Stimulated activated CD8-positive, alpha-beta memory T cell treated with anti-CD3 and anti-CD28 coated beads, Interleukin-4, amount 100 ng/mL, for 48 hours (primary cell): ENCODE measurements around the gene XRRA1.

Source experiments
- DNase-seq: peaks from one replicate; pipeline ENCODE4 v3.0.0-alpha.2; 2020

Gene XRRA1

DNA sequence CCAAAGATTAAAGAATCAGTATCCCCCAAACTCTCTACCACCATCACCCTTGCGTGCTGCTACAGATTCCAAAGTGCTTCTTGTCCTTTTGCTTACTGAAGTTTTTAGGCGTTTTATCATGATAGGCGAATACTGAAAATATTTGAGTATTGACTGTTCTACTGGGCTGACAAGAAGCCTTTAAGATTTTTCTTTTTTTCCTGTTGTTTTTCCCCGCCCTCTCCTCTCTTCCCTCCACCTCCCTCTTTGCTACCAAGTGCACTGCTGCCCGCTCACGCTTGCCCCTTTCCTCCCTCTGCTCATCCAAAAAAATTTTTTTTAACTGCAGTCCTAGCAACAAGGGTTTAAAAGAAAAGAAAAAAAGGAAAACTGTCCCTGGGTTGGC lies 854 bp upstream of the XRRA1 start:
- no peak for DNase-seq

DNA sequence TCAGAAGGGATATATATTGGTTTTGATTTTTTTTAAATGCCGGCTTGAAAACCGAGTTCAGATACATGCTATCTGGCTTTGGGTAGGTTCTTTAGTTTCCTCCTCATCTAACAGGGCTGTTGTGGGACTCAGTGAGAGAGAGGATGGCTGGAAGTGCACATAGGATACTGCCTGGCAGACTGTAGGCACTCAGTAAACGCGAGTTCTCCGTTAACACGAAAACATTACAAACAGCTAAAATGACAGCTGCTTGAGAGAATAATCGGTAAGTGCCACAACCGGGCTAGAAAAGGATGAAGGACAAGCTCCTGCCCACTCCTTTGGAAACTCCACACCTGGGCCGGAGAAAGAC lies 369 bp downstream of the XRRA1 start:
- no peak for DNase-seq

DNA sequence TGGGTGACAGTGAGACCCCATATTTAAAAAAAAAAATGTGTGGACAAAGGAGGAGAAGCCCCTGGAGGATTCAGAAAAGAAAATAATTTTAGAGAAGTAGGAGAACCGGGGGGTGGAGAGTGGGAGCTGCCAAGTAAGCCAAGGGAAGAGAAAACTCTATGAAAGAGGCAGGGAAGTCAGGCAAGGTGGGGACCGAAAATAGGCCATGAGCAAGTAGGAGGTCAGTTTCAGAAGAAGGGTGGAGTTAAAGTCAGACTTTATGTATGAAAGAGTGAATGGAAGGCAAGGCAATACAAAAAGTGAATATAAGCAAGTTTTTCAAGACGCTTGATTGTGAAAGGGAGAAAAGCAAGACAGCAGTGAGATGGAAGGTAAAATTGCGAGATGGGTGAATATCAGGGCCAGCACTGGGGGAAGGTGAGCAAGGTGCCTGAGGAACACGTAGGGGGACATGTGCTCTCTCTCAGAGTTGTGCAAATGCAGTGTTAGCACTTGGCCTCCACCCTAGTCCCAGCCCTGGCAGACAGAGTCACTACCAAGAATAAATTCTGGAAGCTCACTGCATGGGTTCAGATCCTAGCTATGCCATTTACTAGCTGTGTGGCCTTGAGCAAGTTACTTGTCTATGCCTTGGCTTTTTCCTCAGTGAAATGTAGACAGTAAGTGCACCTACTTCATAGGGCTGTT lies 6.7 kb downstream of the XRRA1 start:
- no peak for DNase-seq

GRCh38 chr11:74941492-74941891 lies 7.4 kb downstream of the XRRA1 start:
- DNase-seq = no peak

DNA sequence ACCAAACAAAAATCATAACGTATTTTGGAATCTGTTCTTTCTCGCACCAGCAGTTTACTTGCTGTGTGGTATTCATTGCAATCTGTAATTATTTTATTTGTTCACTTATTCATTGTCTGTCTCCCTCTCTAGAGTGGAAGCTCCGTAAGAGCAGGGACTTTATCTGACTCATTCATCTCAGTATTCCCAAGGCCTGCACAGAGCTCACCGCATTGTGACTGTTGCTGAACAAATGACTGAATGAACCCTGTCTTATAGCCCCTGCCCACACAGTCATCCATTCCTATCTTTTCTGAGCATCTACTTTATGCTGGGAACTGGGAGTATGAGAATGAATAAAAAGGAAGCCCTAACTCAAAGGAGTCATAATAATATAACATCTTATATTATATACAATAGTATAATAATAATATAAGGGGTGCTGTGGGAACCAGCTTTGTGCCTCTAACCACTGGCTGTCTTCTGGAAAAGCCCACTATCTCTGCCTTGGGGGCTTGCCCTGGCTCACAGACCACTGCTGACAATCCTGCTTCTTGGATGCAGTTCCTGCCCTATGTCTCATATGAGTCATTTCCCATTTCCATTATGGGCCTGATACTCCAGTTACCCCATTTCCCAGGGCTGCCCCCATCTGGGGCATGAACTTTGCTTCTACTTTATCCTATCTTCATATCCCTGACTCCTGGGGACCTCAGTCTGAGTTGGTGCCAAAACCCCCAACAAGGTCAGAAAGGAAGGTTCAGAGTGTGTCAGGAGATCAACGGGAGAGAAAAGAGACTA lies 11.0 kb downstream of the XRRA1 start:
- DNase-seq = no peak

DNA sequence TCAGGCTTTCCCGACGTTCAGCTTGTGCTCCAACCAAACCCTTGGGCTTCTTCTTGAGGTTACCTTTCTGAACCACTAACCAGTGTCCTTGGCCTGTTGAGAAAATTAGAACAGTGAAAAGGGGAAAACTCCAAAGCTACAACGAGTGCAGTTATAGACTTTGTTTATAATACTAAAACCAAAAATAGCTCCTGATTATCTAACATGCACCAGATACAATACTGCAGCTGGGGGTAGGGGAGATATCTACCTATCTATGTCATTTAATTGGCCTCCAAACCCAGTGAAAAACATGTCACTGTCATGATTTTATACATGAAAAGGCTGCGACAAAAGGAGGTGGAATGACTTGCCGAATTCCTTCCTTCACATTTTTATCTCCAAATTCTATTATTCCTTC lies 11.9 kb downstream of the XRRA1 start:
- DNase-seq = no peak

DNA sequence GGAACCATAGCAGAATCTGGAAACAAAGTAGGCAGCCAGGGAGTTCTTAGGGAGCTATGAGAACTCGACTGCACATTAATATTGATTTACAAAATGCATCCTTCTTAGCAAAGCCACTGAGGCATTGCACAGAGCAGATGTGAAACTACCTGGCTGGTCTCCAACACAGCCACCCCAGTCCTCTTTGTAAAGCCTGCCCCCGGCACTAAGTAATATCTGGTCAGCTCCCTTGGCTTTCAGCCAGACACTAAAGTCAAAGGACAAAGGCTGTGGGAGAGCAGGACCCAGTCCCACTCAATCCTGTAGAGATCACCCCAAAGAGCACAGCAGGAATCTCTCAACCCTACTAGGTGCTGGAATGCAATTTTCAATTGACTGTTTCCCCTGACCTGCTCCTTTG lies 12.8 kb downstream of the XRRA1 start:
- no peak for DNase-seq

DNA sequence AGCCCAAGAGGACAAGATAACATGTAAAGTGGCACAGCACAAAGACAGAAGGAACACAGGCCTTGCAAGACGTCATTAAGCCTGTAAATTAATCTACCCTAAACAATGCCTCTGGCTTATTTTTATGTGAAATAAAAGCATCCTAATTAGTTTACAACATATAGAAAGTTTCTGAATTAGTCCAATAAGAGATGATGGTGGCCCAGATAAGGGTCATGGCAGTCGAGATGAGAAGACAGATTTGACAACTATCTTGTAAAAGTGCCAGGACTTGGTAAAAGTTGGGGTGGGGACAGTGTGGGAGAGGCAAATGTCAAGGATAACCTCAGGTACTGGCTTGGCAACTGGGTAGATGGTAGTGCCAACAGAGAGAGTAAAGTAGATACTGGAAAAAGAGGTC lies 13.6 kb downstream of the XRRA1 start:
- DNase-seq = no peak

DNA sequence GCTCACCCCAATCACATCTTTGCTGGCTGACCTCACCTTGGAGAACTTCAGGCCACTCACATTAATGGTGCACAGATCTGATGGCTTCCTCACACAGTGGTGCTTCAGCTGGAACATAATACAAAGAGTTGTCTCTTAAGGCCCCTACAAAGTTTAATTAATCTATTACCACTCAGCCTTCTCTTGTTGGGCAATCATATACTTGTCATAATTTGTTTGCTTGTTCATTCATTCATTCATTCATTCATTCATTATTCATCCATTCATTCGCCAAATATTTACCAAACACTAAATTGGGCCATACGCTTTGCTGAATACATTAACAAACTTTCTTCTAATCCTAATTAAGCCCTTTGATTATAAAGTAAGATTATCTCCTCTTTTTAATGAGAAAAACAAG lies 15.1 kb downstream of the XRRA1 start:
- DNase-seq = no peak

GRCh38 chr11:74932797-74933196 lies 16.1 kb downstream of the XRRA1 start:
- DNase-seq = peak; percentile 36

DNA sequence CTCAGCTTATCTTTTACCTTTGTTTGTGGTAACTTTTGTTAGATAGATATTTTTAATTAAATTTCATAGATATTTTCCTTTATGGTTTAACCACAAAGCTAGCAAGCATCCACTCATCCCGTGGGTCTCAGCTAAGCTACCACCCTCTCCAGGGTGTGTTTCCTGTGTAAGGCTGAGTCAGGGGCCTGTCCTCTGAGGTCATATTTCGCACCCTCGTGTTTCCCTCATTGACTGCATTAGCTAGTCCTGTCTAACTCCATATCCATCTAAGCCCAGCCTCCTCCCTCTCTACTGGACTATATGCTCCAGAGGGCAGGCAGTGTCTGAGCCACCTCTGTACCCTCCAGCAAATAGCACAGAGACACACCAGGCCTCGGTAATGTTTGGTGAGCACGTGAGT lies 16.7 kb downstream of the XRRA1 start:
- DNase-seq = peak; percentile 45

GRCh38 chr11:74929431-74930363 lies 19.2 kb downstream of the XRRA1 start:
- DNase-seq = peak; percentile 76

GRCh38 chr11:74927496-74927895 lies 21.4 kb downstream of the XRRA1 start:
- no peak for DNase-seq

GRCh38 chr11:74926304-74927030 lies 22.4 kb downstream of the XRRA1 start:
- peak; percentile 65 for DNase-seq

DNA sequence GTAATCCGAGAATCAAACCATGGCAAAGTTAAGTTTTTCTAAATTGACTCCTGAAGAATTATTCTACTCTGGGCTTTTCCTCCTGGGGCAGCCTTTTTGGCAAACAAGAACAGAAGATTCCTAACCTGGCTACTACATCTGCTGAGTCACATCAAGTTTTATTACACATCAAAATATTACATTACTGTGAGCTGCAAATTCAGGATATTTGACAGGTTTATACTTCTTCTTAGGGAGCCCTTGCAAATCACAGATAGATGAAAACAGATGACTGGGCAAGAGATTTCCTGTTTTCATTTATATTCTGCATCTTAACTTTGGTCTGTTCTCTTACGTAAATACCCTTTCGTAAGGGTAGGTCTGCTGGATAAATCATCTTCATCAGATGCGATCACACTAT lies 23.6 kb downstream of the XRRA1 start:
- no peak for DNase-seq

DNA sequence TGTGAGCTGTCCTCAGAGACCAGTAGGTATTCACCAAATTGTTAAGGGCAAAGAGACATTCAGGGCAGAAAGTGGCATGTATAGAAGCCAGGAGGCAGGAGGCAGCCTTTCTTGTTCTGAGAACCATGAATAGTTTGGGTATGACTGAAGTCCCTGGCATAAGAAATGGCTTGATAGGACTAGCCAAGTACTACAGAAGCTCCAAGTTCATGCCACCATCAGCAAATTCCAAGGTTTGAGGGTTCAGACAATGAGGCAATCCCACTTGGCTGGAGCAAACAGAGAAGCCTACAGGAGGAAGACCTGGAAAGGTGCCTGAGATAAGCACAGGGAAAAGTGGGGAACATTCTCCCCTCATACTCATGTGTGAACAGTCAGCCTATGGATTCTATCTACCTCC lies 25.8 kb downstream of the XRRA1 start:
- DNase-seq = no peak

- DNase-seq = no peak
Observed at GRCh38 chr11:74909812-74910211, 39.1 kb downstream of the XRRA1 start.

- DNase-seq = no peak
Observed at GRCh38 chr11:74909385-74909784, 39.5 kb downstream of the XRRA1 start.

DNA sequence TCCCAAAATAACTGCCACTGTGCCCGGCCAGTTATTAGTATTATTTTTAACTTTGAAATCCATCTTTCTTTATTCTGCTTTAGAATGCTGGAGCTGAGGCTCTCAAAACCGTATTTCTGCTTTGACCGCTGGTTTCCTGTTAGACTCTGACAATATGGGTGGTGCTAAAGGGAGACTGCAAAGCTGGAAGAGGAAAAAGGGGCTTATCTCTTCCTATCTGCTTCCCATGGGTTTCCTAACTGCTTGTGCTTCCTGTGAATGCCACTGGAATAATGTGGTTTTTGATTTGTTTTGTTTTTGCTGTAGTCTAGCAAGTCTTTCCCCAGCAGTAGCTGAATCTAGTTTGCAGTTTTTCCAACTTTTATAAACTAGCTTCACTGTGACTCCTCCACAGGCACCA lies 43.6 kb downstream of the XRRA1 start:
- no peak for DNase-seq

- DNase-seq = no peak
Observed at GRCh38 chr11:74902342-74902741, 46.5 kb downstream of the XRRA1 start.

- no peak for DNase-seq
Observed at GRCh38 chr11:74896311-74896710, 52.6 kb downstream of the XRRA1 start.

- DNase-seq = no peak
Observed at GRCh38 chr11:74895340-74896116, 53.4 kb downstream of the XRRA1 start.
